ENCODE data around the gene CST5.
"Not testable (repeated sequence)": the region's sequence is repeated elsewhere in the genome, so short reads cannot be mapped to it uniquely, and the experiment has no call there.

Gene CST5

GRCh38 chr20:23832775-23833513 is 46.6 kb downstream of the CST5 start:
- DNase-seq = no peak

- not testable (repeated sequence) for DNase-seq
Observed at GRCh38 chr20:23831961-23832360, 47.6 kb downstream of the CST5 start.

GRCh38 chr20:23826541-23827021 is 53.0 kb downstream of the CST5 start, which contains the start of gene CST2:
Gene CST2 (minus strand): TSS chr20:23826729. CDS start chr20:23826660, 69 bp downstream.
- no peak for DNase-seq

Data from NCI-H2107 (cell line).